Activated T-helper 1 cell treated with anti-CD3 and anti-CD28 coated beads, Interleukin-12 subunit alpha, Interleukin-12 subunit beta, Interleukin-2, Interleukin-4 antibody, amounts not matched to agents 30 ng/mL and 10 ng/mL and 1 ng/mL, durations not matched to agents 14 hours and 24 hours and 36 hours (primary cell): Measurements from ENCODE around the gene PIANP. TPM values are rescaled to one million over a fixed set of nuclear protein-coding genes. Genes with fewer than 3 reads are reported as not detected.

Experiments
- DNase-seq: peaks from one replicate; pipeline ENCODE4 v3.0.0; 2021; ENCODE audit warnings: low spot score
- H3K27ac Mint-ChIP-seq: one replicate; pipeline ENCODE4 v1.8.0; 2021; ENCODE audit warnings: mild to moderate bottlenecking, mixed read lengths
- H3K27me3 Mint-ChIP-seq: one replicate; pipeline ENCODE4 v1.8.0; 2022; ENCODE audit warnings: mild to moderate bottlenecking, moderate library complexity, mixed read lengths; ENCODE audit not compliant: insufficient read depth
- H3K36me3 Mint-ChIP-seq: one replicate; pipeline ENCODE4 v1.8.0; 2021; ENCODE audit warnings: low read depth, mixed read lengths
- H3K4me1 Mint-ChIP-seq: one replicate; pipeline ENCODE4 v1.8.0; 2021; ENCODE audit warnings: low read depth, mixed read lengths
- H3K4me3 Mint-ChIP-seq: one replicate; pipeline ENCODE4 v1.8.0; 2021; ENCODE audit warnings: mild to moderate bottlenecking, moderate library complexity, mixed read lengths
- H3K9me3 Mint-ChIP-seq: one replicate; pipeline ENCODE4 v1.8.0; 2021; ENCODE audit warnings: mixed read lengths
- intact Hi-C: fragments of 100-400 bp; cut with micrococcal nuclease; formaldehyde crosslinking; loops from one replicate; pipeline ENCODE4 v1.15.1; 2024
- total RNA-seq: library from RNA; stranded (reverse); gene quantifications from 2 replicates; pipeline ENCODE4 v1.2.3, GENCODE V29; 2022

Gene PIANP
- total RNA-seq, 1 donor from 2014 or later = 0.08 TPM

GRCh38 chr12:6647083-6647604, 53.5 kb downstream of the PIANP start, which contains the start of gene ACRBP:
ACRBP (minus strand) TSS chr12:6647432; CDS start chr12:6647366, 66 bp downstream.
- intact Hi-C loops = no loop called here
- Mint-ChIP-seq H3K4me1 (peaks cover 14% of the 10 kb centered on the region), H3K36me3 (peaks cover 27% of the 10 kb centered on the region), H3K9me3 (peaks cover 21% of the 10 kb centered on the region), H3K4me3 (peak within 1 kb of the TSS; percentile 61), H3K27ac (peak within 1 kb of the TSS; percentile 30), H3K27me3 (peaks cover 1% of the 10 kb centered on the region)
- DNase-seq = peak; percentile 28

GRCh38 chr12:6646276-6647082, 54.1 kb downstream of the PIANP start:
- no peak for DNase-seq
- intact Hi-C loops = no loop called here
- peaks cover 14% of the 10 kb centered on the region for H3K4me1 Mint-ChIP-seq
- H3K27me3 Mint-ChIP-seq = peaks cover 4% of the 10 kb centered on the region
- H3K36me3 Mint-ChIP-seq = peaks cover 25% of the 10 kb centered on the region
- peaks cover 21% of the 10 kb centered on the region for H3K9me3 Mint-ChIP-seq
- peak overlapping the region; percentile 30 for H3K27ac Mint-ChIP-seq
- H3K4me3 Mint-ChIP-seq = peak overlapping the region; percentile 61

GRCh38 chr12:6644903-6645302, 55.7 kb downstream of the PIANP start:
- peaks cover 24% of the 10 kb centered on the region for H3K36me3 Mint-ChIP-seq
- H3K27me3 Mint-ChIP-seq = peaks cover 10% of the 10 kb centered on the region
- no peak overlapping the region for H3K27ac Mint-ChIP-seq
- no peak overlapping the region for H3K4me3 Mint-ChIP-seq
- peaks cover 14% of the 10 kb centered on the region for H3K4me1 Mint-ChIP-seq
- intact Hi-C loops = no loop called here
- H3K9me3 Mint-ChIP-seq = peaks cover 21% of the 10 kb centered on the region
- no peak for DNase-seq

- intact Hi-C loops = no loop called here
- Mint-ChIP-seq H3K4me1 (peaks cover 14% of the 10 kb centered on the region), H3K4me3 (no peak overlapping the region), H3K27me3 (peaks cover 10% of the 10 kb centered on the region), H3K36me3 (peaks cover 24% of the 10 kb centered on the region), H3K9me3 (peaks cover 21% of the 10 kb centered on the region), H3K27ac (no peak overlapping the region)
- no peak for DNase-seq
Observed at GRCh38 chr12:6644257-6644596, 56.4 kb downstream of the PIANP start.

Other genes with a start within 250 kb of the PIANP start
- 34.1 and 34.3 TPM in 2 replicates for gene TAPBPL, start 248.8 kb downstream of the PIANP start, total RNA-seq
- 49.7 and 52.8 TPM in 2 replicates for gene VAMP1, start 230.1 kb downstream of the PIANP start, total RNA-seq
- gene MRPL51, start 207.6 kb downstream of the PIANP start, total RNA-seq = 250 and 258 TPM in 2 replicates
- 91.6 and 93.4 TPM in 2 replicates for gene NCAPD2, start 206.7 kb downstream of the PIANP start, total RNA-seq
- 4,315 and 4,318 TPM in 2 replicates for gene GAPDH, start 166.3 kb downstream of the PIANP start, total RNA-seq
- 19.5 and 19.9 TPM in 2 replicates for gene IFFO1, start 144.8 kb downstream of the PIANP start, total RNA-seq
- 194 and 196 TPM in 2 replicates for gene NOP2, start 132.5 kb downstream of the PIANP start, total RNA-seq
- gene CHD4, start 93.4 kb downstream of the PIANP start, total RNA-seq = 348 and 368 TPM in 2 replicates
- 2.8 and 3.1 TPM in 2 replicates for gene LPAR5, start 64.9 kb downstream of the PIANP start, total RNA-seq
- gene ACRBP, start 53.4 kb downstream of the PIANP start, total RNA-seq = 0.83 and 1.0 TPM in 2 replicates
- 14.6 and 15.0 TPM in 2 replicates for gene ING4, start 37.7 kb downstream of the PIANP start, total RNA-seq
- gene ZNF384, start 11.4 kb downstream of the PIANP start, total RNA-seq = 79.6 and 89.8 TPM in 2 replicates
- 34.6 and 36.2 TPM in 2 replicates for gene COPS7A, start 23.2 kb upstream of the PIANP start, total RNA-seq
- 159 and 161 TPM in 2 replicates for gene MLF2, start 52.3 kb upstream of the PIANP start, total RNA-seq
- 247 and 262 TPM in 2 replicates for gene PTMS, start 65.5 kb upstream of the PIANP start, total RNA-seq
- gene LAG3, start 71.7 kb upstream of the PIANP start, total RNA-seq = 268 and 275 TPM in 2 replicates
- 311 TPM in 2 replicates for gene CD4, start 88.7 kb upstream of the PIANP start, total RNA-seq
- gene GPR162, start 121.0 kb upstream of the PIANP start, total RNA-seq = 0.29 and 0.32 TPM in 2 replicates
- 3.5 and 4.0 TPM in 2 replicates for gene P3H3, start 127.6 kb upstream of the PIANP start, total RNA-seq
- 1.6 and 1.7 TPM in 2 replicates for gene GNB3, start 140.1 kb upstream of the PIANP start, total RNA-seq
- gene CDCA3, start 150.5 kb upstream of the PIANP start, total RNA-seq = 27.2 and 32.5 TPM in 2 replicates
- gene USP5, start 151.3 kb upstream of the PIANP start, total RNA-seq = 116 and 127 TPM in 2 replicates
- gene TPI1, start 166.7 kb upstream of the PIANP start, total RNA-seq = 1,427 and 1,438 TPM in 2 replicates
- gene SPSB2, start 172.5 kb upstream of the PIANP start, total RNA-seq = 3.4 and 4.7 TPM in 2 replicates
- gene LRRC23, start 204.0 kb upstream of the PIANP start, total RNA-seq = 5.3 and 5.6 TPM in 2 replicates
- 147 and 156 TPM in 2 replicates for gene ENO2, start 213.8 kb upstream of the PIANP start, total RNA-seq
- gene ATN1, start 227.1 kb upstream of the PIANP start, total RNA-seq = 70.8 and 71.2 TPM in 2 replicates
- not detected in 2 replicates for gene RNU7-1, start 243.0 kb upstream of the PIANP start, total RNA-seq
- gene C12orf57, start 243.2 kb upstream of the PIANP start, total RNA-seq = 190 and 197 TPM in 2 replicates